GM21526 (cell line): ENCODE data around the gene COASY.
"Not testable (repeated sequence)": the region's sequence is repeated elsewhere in the genome, so short reads cannot be mapped to it uniquely, and the experiment has no call there.

ENCODE experiments used
- ATAC-seq: cut with Tn5 transposase; IDR thresholded peaks from one replicate; pipeline ENCODE4 v1.9.1; 2021; ENCODE audit warnings: moderate library complexity; ENCODE audit not compliant: unreplicated experiment, low FRiP score

Gene COASY

GRCh38 chr17:42530952-42531454 lies 30.9 kb upstream of the COASY start:
- ATAC-seq: no peak

- no peak for ATAC-seq
These were observed 30.2 kb upstream of the COASY start for GRCh38 chr17:42531455-42532354.

GRCh38 chr17:42535155-42536047 lies 26.5 kb upstream of the COASY start:
- ATAC-seq: no peak

GRCh38 chr17:42536048-42536371 lies 25.9 kb upstream of the COASY start, which contains the start of gene NAGLU:
Gene NAGLU, plus strand, starts transcription at chr17:42536241. Its CDS starts 32 bp downstream, at chr17:42536273.
- peak; percentile 70 for ATAC-seq

- ATAC-seq: peak; percentile 55
These were observed 25.4 kb upstream of the COASY start for GRCh38 chr17:42536372-42537155.

GRCh38 chr17:42537156-42537805 lies 24.7 kb upstream of the COASY start:
- no peak for ATAC-seq

- ATAC-seq: no peak
These were observed 24.0 kb upstream of the COASY start for GRCh38 chr17:42537826-42538451.

- no peak for ATAC-seq
These were observed 23.5 kb upstream of the COASY start for GRCh38 chr17:42538482-42538881.

- ATAC-seq: not testable (repeated sequence)
These were observed 21.4 kb upstream of the COASY start for GRCh38 chr17:42540558-42540957.

GRCh38 chr17:42541041-42541833 lies 20.7 kb upstream of the COASY start:
- ATAC-seq: no peak

- ATAC-seq: no peak
These were observed 18.5 kb upstream of the COASY start for GRCh38 chr17:42543190-42544079.

- no peak for ATAC-seq
These were observed 17.1 kb upstream of the COASY start for GRCh38 chr17:42544874-42545283.

- ATAC-seq: not testable (repeated sequence)
These were observed 16.0 kb upstream of the COASY start for GRCh38 chr17:42545755-42546505.

GRCh38 chr17:42547001-42547461 lies 14.9 kb upstream of the COASY start:
- no peak for ATAC-seq

- ATAC-seq: no peak
These were observed 14.3 kb upstream of the COASY start for GRCh38 chr17:42547698-42548069.

GRCh38 chr17:42548070-42548837 lies 13.7 kb upstream of the COASY start:
- ATAC-seq: no peak
